PC-9 (cell line): ENCODE data around the gene FBXL13. TPM values are rescaled to one million over a fixed set of nuclear protein-coding genes. Genes with fewer than 3 reads are reported as not detected.

Experiments
- BruUV-seq: library from RNA; stranded (reverse); fragments of 400-500 nt; replicated peaks from 2 replicates; lab custom pipeline; 2021; lab: Mats Ljungman, UMichigan
- CTCF ChIA-PET: fragments of 300-600 bp; sonication (Branson Sonifier 250); formaldehyde crosslinking; loops from one replicate; lab custom pipeline; 2022; ENCODE audit warnings: antibody characterized with exemption; lab: Charles Lee
- POLR2A ChIA-PET: fragments of 300-600 bp; sonication (Branson Sonifier 250); formaldehyde crosslinking; loops from one replicate; lab custom pipeline; 2022; ENCODE audit warnings: antibody characterized with exemption; ENCODE audit not compliant: unreplicated experiment; lab: Charles Lee
- DNase-seq, 2 experiments: peaks; one replicate each; pipeline versions ENCODE4 v3.0.0 to v3.0.0-alpha.2; 2015 to 2022; ENCODE audit warnings: mixed read lengths in 1 of 2
- H2AFZ ChIP-seq: fragments of 200-600 bp; sonication (generic); 2 replicates; pipeline ENCODE4 v1.8.1; 2017; ENCODE audit warnings: antibody characterized with exemption
- H3F3A ChIP-seq: fragments of 200-600 bp; sonication (generic); 2 replicates; pipeline ENCODE4 v1.8.1; 2017; ENCODE audit warnings: antibody characterized with exemption, mild to moderate bottlenecking, low read depth; ENCODE audit not compliant: insufficient read depth
- H3K27ac ChIP-seq: fragments of 200-600 bp; sonication (generic); 2 replicates; pipeline ENCODE4 v1.6.1; 2016; ENCODE audit warnings: mixed run types
- H3K27me3 ChIP-seq: fragments of 200-600 bp; sonication (generic); 2 replicates; pipeline ENCODE4 v1.6.1; 2016; ENCODE audit warnings: low read depth, mixed run types; ENCODE audit not compliant: insufficient read depth
- H3K36me3 ChIP-seq: fragments of 200-600 bp; sonication (generic); 2 replicates; pipeline ENCODE4 v1.6.1; 2016; ENCODE audit warnings: low read depth, mixed run types
- H3K4me1 ChIP-seq: fragments of 200-600 bp; sonication (generic); replicated peaks from 2 replicates; pipeline ENCODE4 v1.6.1; 2016; ENCODE audit warnings: mixed run types; ENCODE audit not compliant: insufficient read depth
- H3K4me2 ChIP-seq: fragments of 200-600 bp; sonication (generic); 2 replicates; pipeline ENCODE4 v1.6.1; 2017; ENCODE audit warnings: mixed run types
- H3K4me3 ChIP-seq: fragments of 200-600 bp; sonication (generic); 2 replicates; pipeline ENCODE4 v1.6.1; 2016; ENCODE audit warnings: mixed run types
- H3K79me2 ChIP-seq: fragments of 200-600 bp; sonication (generic); 2 replicates; pipeline ENCODE4 v1.6.1; 2017; ENCODE audit warnings: low read depth, mixed run types
- H3K9me2 ChIP-seq: fragments of 200-600 bp; sonication (generic); 2 replicates; pipeline ENCODE4 v1.8.1; 2017; ENCODE audit warnings: mild to moderate bottlenecking; ENCODE audit not compliant: insufficient read depth
- H3K9me3 ChIP-seq: fragments of 200-600 bp; sonication (generic); 2 replicates; pipeline ENCODE4 v1.8.1; 2016; ENCODE audit warnings: low read depth; ENCODE audit not compliant: insufficient read depth
- H4K20me1 ChIP-seq: fragments of 200-600 bp; sonication (generic); 2 replicates; pipeline ENCODE4 v1.8.1; 2017; ENCODE audit not compliant: insufficient read depth
- CTCF ChIP-seq: fragments of 200-600 bp; sonication (generic); conservative IDR thresholded peaks from 2 replicates; pipeline ENCODE4 v1.6.1; 2017; ENCODE audit warnings: mixed run types, antibody characterized with exemption, mild to moderate bottlenecking, moderate library complexity
- EZH2 ChIP-seq: fragments of 200-600 bp; sonication (generic); IDR thresholded peaks from 2 replicates; pipeline ENCODE4 v1.8.0; 2017; ENCODE audit warnings: antibody characterized with exemption, low read depth
- intact Hi-C: fragments of 100-400 bp; cut with micrococcal nuclease; formaldehyde crosslinking; loops from one replicate; pipeline ENCODE4 v1.10.0; 2022; ENCODE audit not compliant: unreplicated experiment
- total RNA-seq: library from RNA; stranded (reverse); gene quantifications from 2 replicates; pipeline ENCODE4 v1.2.3, GENCODE V29; 2021

The FBXL13 gene
- total RNA-seq, 1 experiment from 2014 or later = 19.4 TPM

DNA sequence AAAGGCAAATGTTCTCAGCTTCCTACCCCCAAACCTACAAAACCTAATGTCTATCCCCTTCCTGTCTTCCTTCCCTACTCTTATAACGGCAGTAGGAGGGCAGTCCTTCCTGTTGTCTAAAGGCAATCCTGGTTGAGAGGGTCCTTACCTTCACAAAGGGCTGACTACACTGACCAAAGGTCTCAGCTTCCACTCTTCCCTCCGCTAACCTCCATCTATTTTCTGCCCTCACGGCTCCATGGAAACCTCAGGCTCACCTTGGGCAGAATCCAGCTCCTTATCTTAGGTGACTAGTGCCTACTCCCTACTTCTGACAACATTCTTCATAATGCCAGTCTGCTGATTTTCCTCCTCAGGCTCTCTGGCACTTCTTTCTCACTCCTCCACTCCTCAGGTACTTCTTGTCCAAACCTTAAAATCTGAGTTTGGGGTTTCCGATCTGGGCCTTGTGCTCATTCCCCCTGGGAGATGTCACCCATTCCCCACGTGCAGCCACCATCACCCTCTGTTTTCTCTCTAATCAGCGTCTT is 542 bp downstream of the FBXL13 start:
- no peaks in the 10 kb centered on the region for H4K20me1 ChIP-seq
- TSS peak; percentile 41 for BruUV-seq
- peak overlapping the region; percentile 87 for H2AFZ ChIP-seq
- peak overlapping the region; percentile 72 for H3K27ac ChIP-seq
- intact Hi-C loops = loop anchor here (2.0 to 10.0 kb wide), 3 partner anchors 75 to 329 kb away; partner anchors contain the start of genes FAM185A and NAPEPLD
- H3K9me3 ChIP-seq = no peaks in the 10 kb centered on the region
- peak in 1 of 2 experiments; percentile 48 for DNase-seq
- H3K79me2 ChIP-seq = peaks cover 37% of the 10 kb centered on the region
- H3K4me3 ChIP-seq = peak overlapping the region; percentile 92
- H3F3A ChIP-seq = peaks cover 22% of the 10 kb centered on the region; the same call in 1 of the 2 replicates
- CTCF ChIA-PET = interaction anchor here (0.6 to 1.0 kb wide), 2 partner anchors 183 to 326 kb away, joined by 4 to 7 read pairs; partner anchors contain the start of gene FAM185A
- POLR2A ChIA-PET = interaction anchor here (0.5 to 1.4 kb wide), 2 partner anchors 324 to 325 kb away, joined by 3 to 5 read pairs; partner anchors contain the start of gene FAM185A
- no peaks in the 10 kb centered on the region for H3K27me3 ChIP-seq
- no peaks in the 10 kb centered on the region for H3K36me3 ChIP-seq
- peaks cover 26% of the 10 kb centered on the region for H3K4me1 ChIP-seq
- H3K4me2 ChIP-seq = peak overlapping the region; percentile 90
- H3K9me2 ChIP-seq = no peaks in the 10 kb centered on the region
- TF ChIP-seq CTCF (no peak), EZH2 (no peak)

DNA sequence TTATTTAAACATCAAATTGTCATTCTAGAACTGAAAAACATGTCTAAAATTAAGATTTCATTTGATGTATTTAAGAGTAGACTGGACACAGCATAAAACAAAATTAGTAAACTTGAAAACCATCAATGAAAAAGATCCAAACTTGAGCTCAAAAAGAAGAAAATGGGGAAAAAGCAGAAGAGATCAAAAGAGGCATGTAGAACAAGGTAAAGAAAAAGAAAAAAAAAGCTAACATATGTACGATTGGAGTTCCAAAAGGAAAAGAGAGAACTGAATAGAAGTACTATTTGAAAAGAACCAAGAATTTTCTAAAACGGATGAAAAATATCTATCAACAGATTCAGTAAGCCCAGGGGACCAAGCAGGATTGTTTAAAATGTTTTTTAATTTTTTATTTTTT is 3.6 kb downstream of the FBXL13 start:
- intact Hi-C loops = loop anchor here (5.0 to 10.0 kb wide), 2 partner anchors 194 to 326 kb away; partner anchors contain the start of gene FAM185A
- Histone ChIP-seq H3K79me2 (peaks cover 7% of the 10 kb centered on the region), H3K9me2 (no peaks in the 10 kb centered on the region), H3K27ac (no peak overlapping the region), H4K20me1 (no peaks in the 10 kb centered on the region), H2AFZ (no peak overlapping the region), H3F3A (peaks cover 20% of the 10 kb centered on the region; the same call in 1 of the 2 replicates), H3K4me1 (peaks cover 14% of the 10 kb centered on the region), H3K36me3 (no peaks in the 10 kb centered on the region), H3K4me3 (no peak overlapping the region), H3K27me3 (no peaks in the 10 kb centered on the region), H3K9me3 (no peaks in the 10 kb centered on the region), H3K4me2 (no peak overlapping the region)
- DNase-seq = no peak
- no TSS peak for BruUV-seq
- POLR2A ChIA-PET = no interaction called here
- no peak for TF ChIP-seq CTCF
- no peak for TF ChIP-seq EZH2
- CTCF ChIA-PET = interaction anchor here (0.6 kb wide), 1 partner anchor 322 kb away, joined by 6 read pairs; the partner anchor contains the start of gene FAM185A

- Histone ChIP-seq H3K36me3 (no peaks in the 10 kb centered on the region), H4K20me1 (no peaks in the 10 kb centered on the region), H3F3A (peaks cover 6% of the 10 kb centered on the region; the same call in 1 of the 2 replicates), H3K4me3 (no peak overlapping the region), H3K27me3 (no peaks in the 10 kb centered on the region), H3K79me2 (no peaks in the 10 kb centered on the region), H3K9me2 (no peaks in the 10 kb centered on the region), H3K4me1 (peaks cover 10% of the 10 kb centered on the region; the same call in 1 of the 2 replicates), H3K9me3 (no peaks in the 10 kb centered on the region), H2AFZ (no peak overlapping the region), H3K27ac (no peak overlapping the region), H3K4me2 (no peak overlapping the region)
- TF ChIP-seq EZH2 (no peak), CTCF (no peak)
- intact Hi-C loops = no loop called here
- ChIA-PET POLR2A (interaction anchor here (0.7 kb wide), 1 partner anchor 78 kb away, joined by 3 read pairs; no protein-coding TSS in a partner anchor), CTCF (no interaction called here)
- no TSS peak for BruUV-seq
- no peak for DNase-seq
Measured at GRCh38 chr7:103068414-103069403, 5.9 kb downstream of the FBXL13 start.
